HepG2 (cell line): ENCODE data around the gene HSPA1L. TPM values are rescaled to one million over a fixed set of nuclear protein-coding genes. Genes with fewer than 3 reads are reported as not detected.

ENCODE experiments used
- ATF1 ChIP-seq: IDR thresholded peaks from 2 replicates; pipeline ENCODE4 v1.6.1; 2016; ENCODE audit warnings: mild to moderate bottlenecking, control low read depth
- KMT2B ChIP-seq: IDR thresholded peaks from 2 replicates; pipeline ENCODE4 v1.6.1; 2016; ENCODE audit warnings: missing genetic modification reagents, missing compliant biosample characterization
- MED1 ChIP-seq: sonication (generic); formaldehyde crosslinking; IDR thresholded peaks from 2 replicates; pipeline ENCODE4 v1.4.0; 2020; ENCODE audit warnings: missing genetic modification reagents
- MEF2D ChIP-seq: sonication (generic); formaldehyde crosslinking; IDR thresholded peaks from 2 replicates; pipeline ENCODE4 v1.5.1; 2020; ENCODE audit warnings: mild to moderate bottlenecking, missing genetic modification reagents
- NFATC3 ChIP-seq: sonication (generic); formaldehyde crosslinking; IDR thresholded peaks from 2 replicates; pipeline ENCODE4 v1.5.1; 2020; ENCODE audit warnings: mild to moderate bottlenecking, missing genetic modification reagents
- POGK ChIP-seq: sonication (generic); formaldehyde crosslinking; conservative IDR thresholded peaks from 2 replicates; pipeline ENCODE4 v1.8.0; 2022; ENCODE audit warnings: mild to moderate bottlenecking, moderate library complexity, missing genetic modification reagents
- SCMH1 ChIP-seq: sonication (generic); formaldehyde crosslinking; IDR thresholded peaks from 2 replicates; pipeline ENCODE4 v1.9.0; 2021; ENCODE audit warnings: missing genetic modification reagents, mild to moderate bottlenecking, borderline replicate concordance
- TAF15 ChIP-seq: fragments of 200-400 bp; formaldehyde crosslinking; IDR thresholded peaks from one replicate; pipeline ENCODE4 v1.6.1; 2018; ENCODE audit warnings: mild to moderate bottlenecking, low read depth, low read length; ENCODE audit not compliant: poor library complexity, severe bottlenecking
- ZBTB8A ChIP-seq: sonication (generic); formaldehyde crosslinking; IDR thresholded peaks from 2 replicates; pipeline ENCODE4 v1.4.0; 2020; ENCODE audit warnings: mild to moderate bottlenecking, low read depth, missing genetic modification reagents, borderline replicate concordance
- ZNF33B ChIP-seq: sonication (generic); formaldehyde crosslinking; IDR thresholded peaks from 2 replicates; pipeline ENCODE4 v1.5.1; 2020; ENCODE audit warnings: mild to moderate bottlenecking, missing genetic modification reagents
- ZNF543 ChIP-seq: sonication (generic); formaldehyde crosslinking; IDR thresholded peaks from 2 replicates; pipeline ENCODE4 v1.4.0; 2020; ENCODE audit warnings: mild to moderate bottlenecking, missing genetic modification reagents
- ZNF549 ChIP-seq: sonication (generic); formaldehyde crosslinking; IDR thresholded peaks from 2 replicates; pipeline ENCODE4 v1.5.0; 2020; ENCODE audit warnings: missing genetic modification reagents
- ZNF562 ChIP-seq: sonication (generic); formaldehyde crosslinking; IDR thresholded peaks from 2 replicates; pipeline ENCODE4 v1.8.0; 2022; ENCODE audit warnings: missing genetic modification reagents, borderline replicate concordance
- ZNF800 ChIP-seq: sonication (generic); formaldehyde crosslinking; IDR thresholded peaks from 2 replicates; pipeline ENCODE4 v1.4.0; 2020; ENCODE audit warnings: missing genetic modification reagents
- polyA plus RNA-seq, 8 experiments: library from polyadenylated mRNA; depleted of rRNA in 3 of 8; stranded (reverse) in 7 of 8; unstranded in 1 of 8; fragments of >200 nt; fragmentation: Illumina TruSeq in 4 of 8; extraction: Trizol in 4 of 8; gene quantifications; 2 replicates each; pipeline versions ENCODE4 v1.2.1 to v1.2.3, GENCODE V29; 2011 to 2016; ENCODE audit warnings: low read depth in 4 of 8, missing spikeins in 1 of 8, mixed read lengths in 1 of 8; ENCODE audit not compliant: insufficient read depth in 1 of 8
- total RNA-seq, 5 experiments: library from RNA; depleted of rRNA; stranded (reverse); fragments of >200 nt; fragmentation: Illumina TruSeq; extraction: Trizol; gene quantifications; 2 replicates each; pipeline ENCODE4 v1.2.3, GENCODE V29; 2016; ENCODE audit warnings: low read depth in 1 of 5
- TF ChIP-seq, protein P1 (sequence below): sonication (generic); formaldehyde crosslinking; IDR thresholded peaks from 2 replicates; pipeline ENCODE4 v1.5.0; 2020; ENCODE audit warnings: mild to moderate bottlenecking, missing genetic modification reagents
- TF ChIP-seq, protein P2 (sequence below): sonication (generic); formaldehyde crosslinking; IDR thresholded peaks from 2 replicates; pipeline ENCODE4 v1.4.0; 2020; ENCODE audit warnings: missing genetic modification reagents
- TF ChIP-seq, protein P3 (sequence below): IDR thresholded peaks from 2 replicates; pipeline ENCODE4 v1.6.1; 2016; ENCODE audit warnings: low read depth, control low read depth

HSPA1L gene
- total and polyA plus RNA-seq, 2 of the 13 experiments (the other 11 are each of a cell fraction or from before 2014, with no cell fraction given) = 0.55 to 1.0 TPM

DNA sequence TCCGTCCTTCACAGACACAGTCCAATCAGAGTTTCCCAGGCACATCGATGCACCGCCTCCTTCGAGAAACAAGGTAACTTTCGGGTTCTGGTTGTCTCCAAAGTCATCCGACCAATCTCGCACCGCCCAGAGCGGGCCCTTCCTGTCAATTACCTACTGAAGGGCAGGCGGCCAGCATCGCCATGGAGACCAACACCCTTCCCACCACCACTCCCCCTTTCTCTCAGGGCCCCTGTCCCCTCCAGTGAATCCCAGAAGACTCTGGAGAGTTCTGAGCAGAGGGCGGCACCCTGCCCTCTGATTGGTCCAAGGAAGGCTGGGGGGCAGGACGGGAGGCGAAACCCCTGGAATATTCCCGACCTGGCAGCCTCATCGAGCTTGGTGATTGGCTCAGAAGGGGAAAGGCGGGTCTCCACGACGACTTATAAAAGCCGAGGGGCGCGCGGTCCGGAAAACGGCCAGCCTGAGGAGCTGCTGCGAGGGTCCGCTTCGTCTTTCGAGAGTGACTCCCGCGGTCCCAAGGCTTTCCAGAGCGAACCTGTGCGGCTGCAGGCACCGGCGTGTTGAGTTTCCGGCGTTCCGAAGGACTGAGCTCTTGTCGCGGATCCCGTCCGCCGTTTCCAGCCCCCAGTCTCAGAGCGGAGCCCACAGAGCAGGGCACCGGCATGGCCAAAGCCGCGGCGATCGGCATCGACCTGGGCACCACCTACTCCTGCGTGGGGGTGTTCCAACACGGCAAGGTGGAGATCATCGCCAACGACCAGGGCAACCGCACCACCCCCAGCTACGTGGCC lies 12.4 kb upstream of the HSPA1L start, which contains the start of gene HSPA1B (continued):
- TF ChIP-seq, protein P1, sequence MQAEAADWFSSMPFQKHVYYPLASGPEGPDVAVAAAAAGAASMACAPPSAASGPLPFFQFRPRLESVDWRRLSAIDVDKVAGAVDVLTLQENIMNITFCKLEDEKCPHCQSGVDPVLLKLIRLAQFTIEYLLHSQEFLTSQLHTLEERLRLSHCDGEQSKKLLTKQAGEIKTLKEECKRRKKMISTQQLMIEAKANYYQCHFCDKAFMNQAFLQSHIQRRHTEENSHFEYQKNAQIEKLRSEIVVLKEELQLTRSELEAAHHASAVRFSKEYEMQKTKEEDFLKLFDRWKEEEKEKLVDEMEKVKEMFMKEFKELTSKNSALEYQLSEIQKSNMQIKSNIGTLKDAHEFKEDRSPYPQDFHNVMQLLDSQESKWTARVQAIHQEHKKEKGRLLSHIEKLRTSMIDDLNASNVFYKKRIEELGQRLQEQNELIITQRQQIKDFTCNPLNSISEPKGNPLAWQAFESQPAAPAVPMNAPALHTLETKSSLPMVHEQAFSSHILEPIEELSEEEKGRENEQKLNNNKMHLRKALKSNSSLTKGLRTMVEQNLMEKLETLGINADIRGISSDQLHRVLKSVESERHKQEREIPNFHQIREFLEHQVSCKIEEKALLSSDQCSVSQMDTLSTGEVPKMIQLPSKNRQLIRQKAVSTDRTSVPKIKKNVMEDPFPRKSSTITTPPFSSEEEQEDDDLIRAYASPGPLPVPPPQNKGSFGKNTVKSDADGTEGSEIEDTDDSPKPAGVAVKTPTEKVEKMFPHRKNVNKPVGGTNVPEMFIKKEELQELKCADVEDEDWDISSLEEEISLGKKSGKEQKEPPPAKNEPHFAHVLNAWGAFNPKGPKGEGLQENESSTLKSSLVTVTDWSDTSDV (CRISPR knock-in tag) = peak; percentile 84; the same call in 1 of the 2 replicates
- peak; percentile 42; the same call in 1 of the 2 replicates for TF ChIP-seq KMT2B
- TF ChIP-seq ZNF33B (CRISPR knock-in tag) = no peak
- TF ChIP-seq MED1 (CRISPR knock-in tag) = peak; percentile 75
- TF ChIP-seq MEF2D (CRISPR knock-in tag) = peak; percentile 88
- TF ChIP-seq NFATC3 = peak; percentile 62; the same call in 1 of the 2 replicates
- TF ChIP-seq TAF15 = peak; percentile 54
- peak; percentile 53; the same call in 1 of the 2 replicates for TF ChIP-seq ZNF543
- TF ChIP-seq ZNF562 = no peak
- TF ChIP-seq ZBTB8A (CRISPR knock-in tag) = no peak
- TF ChIP-seq, protein P2, sequence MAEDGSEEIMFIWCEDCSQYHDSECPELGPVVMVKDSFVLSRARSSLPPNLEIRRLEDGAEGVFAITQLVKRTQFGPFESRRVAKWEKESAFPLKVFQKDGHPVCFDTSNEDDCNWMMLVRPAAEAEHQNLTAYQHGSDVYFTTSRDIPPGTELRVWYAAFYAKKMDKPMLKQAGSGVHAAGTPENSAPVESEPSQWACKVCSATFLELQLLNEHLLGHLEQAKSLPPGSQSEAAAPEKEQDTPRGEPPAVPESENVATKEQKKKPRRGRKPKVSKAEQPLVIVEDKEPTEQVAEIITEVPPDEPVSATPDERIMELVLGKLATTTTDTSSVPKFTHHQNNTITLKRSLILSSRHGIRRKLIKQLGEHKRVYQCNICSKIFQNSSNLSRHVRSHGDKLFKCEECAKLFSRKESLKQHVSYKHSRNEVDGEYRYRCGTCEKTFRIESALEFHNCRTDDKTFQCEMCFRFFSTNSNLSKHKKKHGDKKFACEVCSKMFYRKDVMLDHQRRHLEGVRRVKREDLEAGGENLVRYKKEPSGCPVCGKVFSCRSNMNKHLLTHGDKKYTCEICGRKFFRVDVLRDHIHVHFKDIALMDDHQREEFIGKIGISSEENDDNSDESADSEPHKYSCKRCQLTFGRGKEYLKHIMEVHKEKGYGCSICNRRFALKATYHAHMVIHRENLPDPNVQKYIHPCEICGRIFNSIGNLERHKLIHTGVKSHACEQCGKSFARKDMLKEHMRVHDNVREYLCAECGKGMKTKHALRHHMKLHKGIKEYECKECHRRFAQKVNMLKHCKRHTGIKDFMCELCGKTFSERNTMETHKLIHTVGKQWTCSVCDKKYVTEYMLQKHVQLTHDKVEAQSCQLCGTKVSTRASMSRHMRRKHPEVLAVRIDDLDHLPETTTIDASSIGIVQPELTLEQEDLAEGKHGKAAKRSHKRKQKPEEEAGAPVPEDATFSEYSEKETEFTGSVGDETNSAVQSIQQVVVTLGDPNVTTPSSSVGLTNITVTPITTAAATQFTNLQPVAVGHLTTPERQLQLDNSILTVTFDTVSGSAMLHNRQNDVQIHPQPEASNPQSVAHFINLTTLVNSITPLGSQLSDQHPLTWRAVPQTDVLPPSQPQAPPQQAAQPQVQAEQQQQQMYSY = 0 out of 2 replicates have a peak, but pooled peaks have one; percentile 33
- TF ChIP-seq, protein P3, sequence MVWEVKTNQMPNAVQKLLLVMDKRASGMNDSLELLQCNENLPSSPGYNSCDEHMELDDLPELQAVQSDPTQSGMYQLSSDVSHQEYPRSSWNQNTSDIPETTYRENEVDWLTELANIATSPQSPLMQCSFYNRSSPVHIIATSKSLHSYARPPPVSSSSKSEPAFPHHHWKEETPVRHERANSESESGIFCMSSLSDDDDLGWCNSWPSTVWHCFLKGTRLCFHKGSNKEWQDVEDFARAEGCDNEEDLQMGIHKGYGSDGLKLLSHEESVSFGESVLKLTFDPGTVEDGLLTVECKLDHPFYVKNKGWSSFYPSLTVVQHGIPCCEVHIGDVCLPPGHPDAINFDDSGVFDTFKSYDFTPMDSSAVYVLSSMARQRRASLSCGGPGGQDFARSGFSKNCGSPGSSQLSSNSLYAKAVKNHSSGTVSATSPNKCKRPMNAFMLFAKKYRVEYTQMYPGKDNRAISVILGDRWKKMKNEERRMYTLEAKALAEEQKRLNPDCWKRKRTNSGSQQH (CRISPR knock-in tag) = peak; percentile 88
- TF ChIP-seq ATF1 (CRISPR knock-in tag) = peak; percentile 72; the same call in 1 of the 2 replicates
- TF ChIP-seq SCMH1 (CRISPR knock-in tag) = no peak
- peak; percentile 93 for TF ChIP-seq POGK (CRISPR knock-in tag)
- no peak for TF ChIP-seq ZNF800
- no peak for TF ChIP-seq ZNF549 (CRISPR knock-in tag)
